ENCODE data around the gene PTPRM. TPM values are rescaled to one million over a fixed set of nuclear protein-coding genes. Genes with fewer than 3 reads are reported as not detected.

PTPRM gene
- total RNA-seq, 1 donor from 2014 or later = 71.3 TPM

- Mint-ChIP-seq H3K4me3 (no peak overlapping the region), H3K4me1 (no peaks in the 10 kb centered on the region), H3K36me3 (no peaks in the 10 kb centered on the region), H3K27me3 (ENCODE audit: low read depth) (peaks cover 10% of the 10 kb centered on the region), H3K9me3 (peaks cover 8% of the 10 kb centered on the region), H3K27ac (no peak overlapping the region)
- no peak for DNase-seq (ENCODE audit: low spot score in 2 of 2, unreplicated experiment in 2 of 2)
- TF ChIP-seq, protein P1, sequence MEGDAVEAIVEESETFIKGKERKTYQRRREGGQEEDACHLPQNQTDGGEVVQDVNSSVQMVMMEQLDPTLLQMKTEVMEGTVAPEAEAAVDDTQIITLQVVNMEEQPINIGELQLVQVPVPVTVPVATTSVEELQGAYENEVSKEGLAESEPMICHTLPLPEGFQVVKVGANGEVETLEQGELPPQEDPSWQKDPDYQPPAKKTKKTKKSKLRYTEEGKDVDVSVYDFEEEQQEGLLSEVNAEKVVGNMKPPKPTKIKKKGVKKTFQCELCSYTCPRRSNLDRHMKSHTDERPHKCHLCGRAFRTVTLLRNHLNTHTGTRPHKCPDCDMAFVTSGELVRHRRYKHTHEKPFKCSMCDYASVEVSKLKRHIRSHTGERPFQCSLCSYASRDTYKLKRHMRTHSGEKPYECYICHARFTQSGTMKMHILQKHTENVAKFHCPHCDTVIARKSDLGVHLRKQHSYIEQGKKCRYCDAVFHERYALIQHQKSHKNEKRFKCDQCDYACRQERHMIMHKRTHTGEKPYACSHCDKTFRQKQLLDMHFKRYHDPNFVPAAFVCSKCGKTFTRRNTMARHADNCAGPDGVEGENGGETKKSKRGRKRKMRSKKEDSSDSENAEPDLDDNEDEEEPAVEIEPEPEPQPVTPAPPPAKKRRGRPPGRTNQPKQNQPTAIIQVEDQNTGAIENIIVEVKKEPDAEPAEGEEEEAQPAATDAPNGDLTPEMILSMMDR (IDR thresholded peaks at IDR 0.05; ENCODE audit: unreplicated experiment) = no peak
These were observed 884.0 kb downstream of the PTPRM start for GRCh38 chr18:8450898-8451665.

GRCh38 chr18:8453528-8453927, 886.4 kb downstream of the PTPRM start:
- H3K4me1 Mint-ChIP-seq = no peaks in the 10 kb centered on the region
- H3K36me3 Mint-ChIP-seq = no peaks in the 10 kb centered on the region
- TF ChIP-seq, protein P1 (IDR thresholded peaks at IDR 0.05; ENCODE audit: unreplicated experiment) = no peak
- H3K27me3 Mint-ChIP-seq (ENCODE audit: low read depth) = peaks cover 8% of the 10 kb centered on the region
- H3K4me3 Mint-ChIP-seq = no peak overlapping the region
- peaks cover 5% of the 10 kb centered on the region for H3K9me3 Mint-ChIP-seq
- DNase-seq (ENCODE audit: low spot score in 2 of 2, unreplicated experiment in 2 of 2) = no peak
- no peak overlapping the region for H3K27ac Mint-ChIP-seq

GRCh38 chr18:8454136-8454535, 887.0 kb downstream of the PTPRM start:
- Mint-ChIP-seq H3K9me3 (peaks cover 4% of the 10 kb centered on the region), H3K4me3 (no peak overlapping the region), H3K4me1 (no peaks in the 10 kb centered on the region), H3K36me3 (no peaks in the 10 kb centered on the region), H3K27ac (no peak overlapping the region), H3K27me3 (ENCODE audit: low read depth) (peaks cover 7% of the 10 kb centered on the region)
- no peak for DNase-seq (ENCODE audit: low spot score in 2 of 2, unreplicated experiment in 2 of 2)
- TF ChIP-seq, protein P1 (IDR thresholded peaks at IDR 0.05; ENCODE audit: unreplicated experiment) = no peak

DNA sequence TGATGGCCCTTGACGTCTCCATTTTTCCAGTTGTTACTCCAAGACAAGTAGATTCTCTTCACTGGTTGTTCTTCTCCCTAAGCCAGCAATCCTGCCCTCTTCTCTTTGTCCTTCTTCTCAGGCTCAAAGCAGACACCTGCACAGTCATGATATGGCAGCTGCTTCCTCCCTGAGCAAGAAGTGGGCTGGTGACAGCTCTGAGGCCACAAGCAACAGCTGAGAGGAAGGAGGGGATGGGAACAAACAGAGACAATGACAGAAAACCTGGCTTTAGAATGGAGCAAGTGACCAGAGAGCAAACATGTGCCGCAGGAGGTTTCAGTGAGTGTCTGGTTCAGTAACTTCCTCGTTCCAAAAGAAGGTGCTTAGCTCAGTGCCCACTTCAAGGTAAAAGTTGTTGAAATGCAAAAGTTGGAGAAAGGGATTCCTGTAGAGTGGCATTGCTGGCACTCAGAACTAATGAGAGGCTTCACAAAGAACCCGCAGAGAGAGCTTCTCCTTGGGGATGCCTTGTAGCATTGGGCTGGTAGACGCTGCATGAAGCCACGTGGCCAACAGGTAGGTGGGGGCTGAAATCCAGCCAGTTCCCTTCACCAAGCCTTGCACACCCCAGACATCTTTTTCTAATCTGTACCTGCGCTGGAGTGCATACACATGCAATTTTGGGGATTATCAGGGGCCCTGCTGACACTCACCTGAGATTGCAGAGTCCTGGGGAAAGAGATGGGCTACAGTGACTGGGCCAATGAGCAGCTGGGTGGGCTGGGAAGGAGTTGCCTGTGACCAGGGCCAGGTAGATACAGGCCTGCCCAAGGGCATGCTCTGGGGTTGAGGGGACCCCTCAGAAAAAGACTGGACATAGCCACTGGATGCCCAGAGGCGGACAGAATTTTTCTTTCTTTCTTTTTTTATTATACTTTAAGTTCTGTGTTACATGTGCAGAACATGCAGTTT, 888.8 kb downstream of the PTPRM start:
- TF ChIP-seq, protein P1 (IDR thresholded peaks at IDR 0.05; ENCODE audit: unreplicated experiment) = no peak
- Mint-ChIP-seq H3K27me3 (ENCODE audit: low read depth) (peaks cover 3% of the 10 kb centered on the region), H3K4me1 (no peaks in the 10 kb centered on the region), H3K4me3 (no peak overlapping the region), H3K36me3 (no peaks in the 10 kb centered on the region), H3K9me3 (no peaks in the 10 kb centered on the region), H3K27ac (no peak overlapping the region)
- no peak for DNase-seq (ENCODE audit: low spot score in 2 of 2, unreplicated experiment in 2 of 2)
